GM19452 (cell line): ENCODE results near the gene DAPK1.
A peak's percentile ranks its signal among the peaks of the same experiment; 100 is the strongest.

Experiments
- ATAC-seq: cut with Tn5 transposase; IDR thresholded peaks from one replicate; pipeline ENCODE4 v1.9.1; 2021; ENCODE audit not compliant: unreplicated experiment

DAPK1 gene

GRCh38 chr9:87497604-87498045 is at the start of gene DAPK1:
DAPK1 (plus strand) TSS chr9:87497867; CDS start chr9:87499078, 1,211 bp downstream.
- no peak for ATAC-seq

GRCh38 chr9:87451149-87451548 is 46.5 kb upstream of the DAPK1 start:
- ATAC-seq, result no peak

GRCh38 chr9:87455407-87455806 is 42.3 kb upstream of the DAPK1 start:
- ATAC-seq, result no peak

- ATAC-seq, result no peak
Observed at GRCh38 chr9:87461256-87461655, 36.4 kb upstream of the DAPK1 start.

GRCh38 chr9:87464110-87464991 is 33.3 kb upstream of the DAPK1 start:
- no peak for ATAC-seq

GRCh38 chr9:87464992-87465378 is 32.7 kb upstream of the DAPK1 start:
- no peak for ATAC-seq

GRCh38 chr9:87465816-87466215 is 31.9 kb upstream of the DAPK1 start:
- no peak for ATAC-seq

GRCh38 chr9:87467187-87467586 is 30.5 kb upstream of the DAPK1 start:
- no peak for ATAC-seq

GRCh38 chr9:87469793-87470465 is 27.7 kb upstream of the DAPK1 start:
- no peak for ATAC-seq

GRCh38 chr9:87471746-87472145 is 25.9 kb upstream of the DAPK1 start:
- no peak for ATAC-seq

GRCh38 chr9:87475463-87475862 is 22.2 kb upstream of the DAPK1 start:
- ATAC-seq, result no peak

- ATAC-seq, result no peak
Observed at GRCh38 chr9:87478226-87478992, 19.3 kb upstream of the DAPK1 start.

GRCh38 chr9:87479801-87480201 is 17.9 kb upstream of the DAPK1 start:
- peak; percentile 96 for ATAC-seq

GRCh38 chr9:87481890-87482855 is 15.5 kb upstream of the DAPK1 start:
- no peak for ATAC-seq

- ATAC-seq, result no peak
Observed at GRCh38 chr9:87490225-87490624, 7.4 kb upstream of the DAPK1 start.

- no peak for ATAC-seq
Observed at GRCh38 chr9:87490907-87491306, 6.8 kb upstream of the DAPK1 start.

GRCh38 chr9:87491523-87491922 is 6.1 kb upstream of the DAPK1 start:
- ATAC-seq, result no peak

GRCh38 chr9:87492642-87493041 is 5.0 kb upstream of the DAPK1 start:
- no peak for ATAC-seq

GRCh38 chr9:87494970-87495471 is 2.6 kb upstream of the DAPK1 start:
- no peak for ATAC-seq

- no peak for ATAC-seq
Observed at GRCh38 chr9:87497080-87497603, 525 bp upstream of the DAPK1 start.
